GM23248 (cell line): ENCODE results near the gene TMEM30A.

Source experiments
- EZH2 ChIP-seq: fragments of 200-600 bp; sonication (generic); IDR thresholded peaks from 2 replicates; pipeline ENCODE4 v1.6.1; 2018; ENCODE audit warnings: antibody characterized with exemption, mild to moderate bottlenecking; ENCODE audit not compliant: insufficient read depth, poor library complexity, severe bottlenecking
- EZH2phosphoT487 ChIP-seq: fragments of 200-600 bp; sonication (generic); IDR thresholded peaks from 2 replicates; pipeline ENCODE4 v1.6.1; 2018; ENCODE audit warnings: antibody characterized with exemption, moderate library complexity, mild to moderate bottlenecking, low read depth; ENCODE audit not compliant: insufficient read depth

DNA sequence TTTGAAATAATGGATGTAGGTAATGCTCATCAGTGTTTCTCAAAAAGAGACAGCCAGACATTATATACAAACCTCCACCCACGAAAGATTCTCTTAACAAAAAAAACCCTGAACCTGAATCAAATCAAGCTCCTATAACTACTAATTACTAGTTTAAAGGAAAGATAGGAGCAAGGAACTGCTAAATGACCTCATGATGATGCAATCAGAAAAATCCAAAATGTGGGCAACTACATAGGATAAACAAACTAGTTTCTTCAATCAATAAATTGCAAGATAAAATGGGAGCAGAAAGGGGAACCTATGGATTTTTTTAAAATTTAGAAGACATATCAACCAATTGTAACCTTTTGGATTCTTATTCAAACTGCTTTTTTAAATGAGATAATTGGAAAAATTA is 43.2 kb upstream of the TMEM30A start:
- no peak for TF ChIP-seq EZH2
- TF ChIP-seq EZH2phosphoT487, result no peak
